Activated CD4-positive, alpha-beta T cell treated with anti-CD3 and anti-CD28 coated beads, Interleukin-2, amount 10 ng/mL, durations not matched to agents 7 days and 5 days (primary cell): ENCODE data around the gene OR7G2. TPM values are rescaled to one million over a fixed set of nuclear protein-coding genes. Genes with fewer than 3 reads are reported as not detected.
A peak's percentile ranks its signal among the peaks of the same experiment; 100 is the strongest.

Experiments
- CTCF ChIA-PET: fragments of 350-600 bp; sonication (Branson Sonifier 250); formaldehyde crosslinking; loops from one replicate; lab custom pipeline; 2021; ENCODE audit warnings: antibody characterized with exemption; lab: Charles Lee
- POLR2A ChIA-PET: fragments of 350-600 bp; sonication (Branson Sonifier 250); formaldehyde crosslinking; loops from one replicate; lab custom pipeline; 2021; ENCODE audit warnings: antibody characterized with exemption; lab: Charles Lee
- DNase-seq: peaks from one replicate; pipeline ENCODE4 v3.0.0-alpha.2; 2020
- H3K27ac Mint-ChIP-seq: one replicate; pipeline ENCODE4 v1.8.0; 2021; ENCODE audit warnings: mild to moderate bottlenecking, moderate library complexity, mixed read lengths
- H3K27me3 Mint-ChIP-seq: one replicate; pipeline ENCODE4 v1.8.0; 2021; ENCODE audit warnings: mixed read lengths
- H3K36me3 Mint-ChIP-seq: one replicate; pipeline ENCODE4 v1.8.0; 2021; ENCODE audit warnings: low read depth, mixed read lengths
- H3K4me1 Mint-ChIP-seq: one replicate; pipeline ENCODE4 v1.8.0; 2021; ENCODE audit warnings: mixed read lengths
- H3K4me3 Mint-ChIP-seq: one replicate; pipeline ENCODE4 v1.8.0; 2021; ENCODE audit warnings: mild to moderate bottlenecking, moderate library complexity, mixed read lengths
- H3K9me3 Mint-ChIP-seq: one replicate; pipeline ENCODE4 v1.8.0; 2021; ENCODE audit warnings: mixed read lengths
- total RNA-seq, 2 experiments: library from RNA; stranded (reverse); gene quantifications; one replicate each; pipeline ENCODE4 v1.2.3, GENCODE V29; 2021

OR7G2 gene
- total RNA-seq = not detected

- DNase-seq = no peak
- H3K36me3 Mint-ChIP-seq = no peaks in the 10 kb centered on the region
- H3K9me3 Mint-ChIP-seq = no peaks in the 10 kb centered on the region
- no peak within 1 kb of the TSS for H3K27ac Mint-ChIP-seq
- ChIA-PET CTCF (no interaction called here), POLR2A (no interaction called here)
- H3K4me3 Mint-ChIP-seq = no peak within 1 kb of the TSS
- no peaks in the 10 kb centered on the region for H3K27me3 Mint-ChIP-seq
- H3K4me1 Mint-ChIP-seq = no peaks in the 10 kb centered on the region
Measured at GRCh38 chr19:9107375-9107774, at the start of gene OR7G2. Gene OR7G2 (minus strand): TSS chr19:9107475. CDS start chr19:9103243, 4,232 bp downstream.

GRCh38 chr19:9156304-9156703 lies 49.0 kb upstream of the OR7G2 start:
- CTCF ChIA-PET = no interaction called here
- peaks cover 98% of the 10 kb centered on the region for H3K36me3 Mint-ChIP-seq
- POLR2A ChIA-PET = no interaction called here
- H3K27ac Mint-ChIP-seq = no peak overlapping the region
- no peaks in the 10 kb centered on the region for H3K27me3 Mint-ChIP-seq
- H3K4me3 Mint-ChIP-seq = no peak overlapping the region
- no peak for DNase-seq
- peaks cover 9% of the 10 kb centered on the region for H3K4me1 Mint-ChIP-seq
- peaks cover 61% of the 10 kb centered on the region for H3K9me3 Mint-ChIP-seq

- no peak overlapping the region for H3K27ac Mint-ChIP-seq
- peaks cover 97% of the 10 kb centered on the region for H3K36me3 Mint-ChIP-seq
- ChIA-PET CTCF (no interaction called here), POLR2A (no interaction called here)
- H3K4me3 Mint-ChIP-seq = no peak overlapping the region
- H3K9me3 Mint-ChIP-seq = peaks cover 59% of the 10 kb centered on the region
- H3K27me3 Mint-ChIP-seq = no peaks in the 10 kb centered on the region
- H3K4me1 Mint-ChIP-seq = peaks cover 12% of the 10 kb centered on the region
- no peak for DNase-seq
Measured at GRCh38 chr19:9155591-9155990, 48.3 kb upstream of the OR7G2 start.

GRCh38 chr19:9151367-9151766 lies 44.1 kb upstream of the OR7G2 start:
- H3K4me1 Mint-ChIP-seq = peaks cover 18% of the 10 kb centered on the region
- POLR2A ChIA-PET = no interaction called here
- CTCF ChIA-PET = no interaction called here
- H3K27me3 Mint-ChIP-seq = no peaks in the 10 kb centered on the region
- peaks cover 96% of the 10 kb centered on the region for H3K36me3 Mint-ChIP-seq
- peaks cover 69% of the 10 kb centered on the region for H3K9me3 Mint-ChIP-seq
- H3K4me3 Mint-ChIP-seq = no peak overlapping the region
- H3K27ac Mint-ChIP-seq = no peak overlapping the region
- no peak for DNase-seq

GRCh38 chr19:9150650-9151049 lies 43.4 kb upstream of the OR7G2 start:
- POLR2A ChIA-PET = no interaction called here
- Mint-ChIP-seq H3K27me3 (no peaks in the 10 kb centered on the region), H3K9me3 (peaks cover 68% of the 10 kb centered on the region), H3K27ac (no peak overlapping the region), H3K36me3 (peaks cover 93% of the 10 kb centered on the region), H3K4me3 (no peak overlapping the region), H3K4me1 (peaks cover 18% of the 10 kb centered on the region)
- CTCF ChIA-PET = no interaction called here
- no peak for DNase-seq

GRCh38 chr19:9149997-9150396 lies 42.7 kb upstream of the OR7G2 start:
- H3K36me3 Mint-ChIP-seq = peaks cover 93% of the 10 kb centered on the region
- peaks cover 15% of the 10 kb centered on the region for H3K4me1 Mint-ChIP-seq
- H3K27ac Mint-ChIP-seq = no peak overlapping the region
- H3K9me3 Mint-ChIP-seq = peaks cover 65% of the 10 kb centered on the region
- no peaks in the 10 kb centered on the region for H3K27me3 Mint-ChIP-seq
- no peak for DNase-seq
- ChIA-PET CTCF (no interaction called here), POLR2A (no interaction called here)
- H3K4me3 Mint-ChIP-seq = no peak overlapping the region

GRCh38 chr19:9148697-9149096 lies 41.4 kb upstream of the OR7G2 start:
- Mint-ChIP-seq H3K36me3 (peaks cover 92% of the 10 kb centered on the region), H3K27me3 (no peaks in the 10 kb centered on the region), H3K4me3 (no peak overlapping the region), H3K9me3 (peaks cover 66% of the 10 kb centered on the region), H3K27ac (no peak overlapping the region), H3K4me1 (peaks cover 13% of the 10 kb centered on the region)
- ChIA-PET CTCF (no interaction called here), POLR2A (no interaction called here)
- no peak for DNase-seq

GRCh38 chr19:9146882-9147281 lies 39.6 kb upstream of the OR7G2 start:
- ChIA-PET POLR2A (no interaction called here), CTCF (no interaction called here)
- no peak for DNase-seq
- peaks cover 23% of the 10 kb centered on the region for H3K4me1 Mint-ChIP-seq
- no peaks in the 10 kb centered on the region for H3K27me3 Mint-ChIP-seq
- H3K27ac Mint-ChIP-seq = no peak overlapping the region
- H3K4me3 Mint-ChIP-seq = no peak overlapping the region
- H3K9me3 Mint-ChIP-seq = peaks cover 63% of the 10 kb centered on the region
- H3K36me3 Mint-ChIP-seq = peaks cover 89% of the 10 kb centered on the region

- Mint-ChIP-seq H3K27ac (no peak overlapping the region), H3K36me3 (peaks cover 82% of the 10 kb centered on the region), H3K4me1 (peaks cover 32% of the 10 kb centered on the region), H3K4me3 (no peak overlapping the region), H3K9me3 (peaks cover 48% of the 10 kb centered on the region), H3K27me3 (no peaks in the 10 kb centered on the region)
- ChIA-PET POLR2A (no interaction called here), CTCF (no interaction called here)
- DNase-seq = no peak
Measured at GRCh38 chr19:9144920-9145319, 37.6 kb upstream of the OR7G2 start.

GRCh38 chr19:9140159-9140874 lies 33.0 kb upstream of the OR7G2 start, which contains the start of gene ZNF317:
Gene ZNF317 (plus strand): TSS chr19:9140397. CDS start chr19:9156017, 15,620 bp downstream.
- Mint-ChIP-seq H3K27me3 (no peaks in the 10 kb centered on the region), H3K36me3 (peaks cover 41% of the 10 kb centered on the region), H3K4me1 (peaks cover 38% of the 10 kb centered on the region), H3K9me3 (peaks cover 19% of the 10 kb centered on the region), H3K27ac (peak within 1 kb of the TSS; percentile 96), H3K4me3 (peak within 1 kb of the TSS; percentile 92)
- DNase-seq = peak; percentile 96
- CTCF ChIA-PET = no interaction called here
- POLR2A ChIA-PET = no interaction called here

- peaks cover 38% of the 10 kb centered on the region for H3K4me1 Mint-ChIP-seq
- peak overlapping the region; percentile 92 for H3K4me3 Mint-ChIP-seq
- peaks cover 35% of the 10 kb centered on the region for H3K36me3 Mint-ChIP-seq
- DNase-seq = no peak
- CTCF ChIA-PET = no interaction called here
- POLR2A ChIA-PET = no interaction called here
- peaks cover 16% of the 10 kb centered on the region for H3K9me3 Mint-ChIP-seq
- peak overlapping the region; percentile 96 for H3K27ac Mint-ChIP-seq
- H3K27me3 Mint-ChIP-seq = no peaks in the 10 kb centered on the region
Measured at GRCh38 chr19:9139609-9140158, 32.4 kb upstream of the OR7G2 start.

- peaks cover 7% of the 10 kb centered on the region for H3K4me1 Mint-ChIP-seq
- H3K36me3 Mint-ChIP-seq = no peaks in the 10 kb centered on the region
- no peak for DNase-seq
- no peak overlapping the region for H3K27ac Mint-ChIP-seq
- H3K27me3 Mint-ChIP-seq = no peaks in the 10 kb centered on the region
- no peaks in the 10 kb centered on the region for H3K9me3 Mint-ChIP-seq
- CTCF ChIA-PET = interaction anchor here (0.6 kb wide), 4 partner anchors 389 to 1184 kb away, joined by 3 to 8 read pairs (median 3); no protein-coding TSS in a partner anchor
- POLR2A ChIA-PET = no interaction called here
- H3K4me3 Mint-ChIP-seq = no peak overlapping the region
Measured at GRCh38 chr19:9132422-9132821, 25.1 kb upstream of the OR7G2 start.

- CTCF ChIA-PET = interaction anchor here (1.4 kb wide), 1 partner anchor 28 kb away, joined by 3 read pairs; no protein-coding TSS in a partner anchor
- Mint-ChIP-seq H3K4me3 (no peak overlapping the region), H3K4me1 (no peaks in the 10 kb centered on the region), H3K9me3 (no peaks in the 10 kb centered on the region), H3K36me3 (no peaks in the 10 kb centered on the region), H3K27ac (no peak overlapping the region), H3K27me3 (no peaks in the 10 kb centered on the region)
- DNase-seq = no peak
- POLR2A ChIA-PET = no interaction called here
Measured at GRCh38 chr19:9130965-9131364, 23.7 kb upstream of the OR7G2 start.
